OCI-LY1 (cell line): ENCODE results near the gene TSEN34.
"Not testable (repeated sequence)": the region's sequence is repeated elsewhere in the genome, so short reads cannot be mapped to it uniquely, and the experiment has no call there.

Source experiments
- EZH2 ChIP-seq: fragments of 200-600 bp; sonication (generic), shearing (Covaris generic); IDR thresholded peaks from 2 replicates; pipeline ENCODE4 v1.8.0; 2017; ENCODE audit warnings: borderline replicate concordance, mixed run types, mild to moderate bottlenecking, antibody characterized with exemption, low read length, moderate library complexity, mixed read lengths
- TF ChIP-seq, protein P1 (sequence below): fragments of 200-600 bp; sonication (generic), shearing (Covaris generic); IDR thresholded peaks from 2 replicates; pipeline ENCODE4 v1.5.1; 2017; ENCODE audit warnings: mild to moderate bottlenecking, antibody characterized with exemption, low read length, moderate library complexity, mixed read lengths

DNA sequence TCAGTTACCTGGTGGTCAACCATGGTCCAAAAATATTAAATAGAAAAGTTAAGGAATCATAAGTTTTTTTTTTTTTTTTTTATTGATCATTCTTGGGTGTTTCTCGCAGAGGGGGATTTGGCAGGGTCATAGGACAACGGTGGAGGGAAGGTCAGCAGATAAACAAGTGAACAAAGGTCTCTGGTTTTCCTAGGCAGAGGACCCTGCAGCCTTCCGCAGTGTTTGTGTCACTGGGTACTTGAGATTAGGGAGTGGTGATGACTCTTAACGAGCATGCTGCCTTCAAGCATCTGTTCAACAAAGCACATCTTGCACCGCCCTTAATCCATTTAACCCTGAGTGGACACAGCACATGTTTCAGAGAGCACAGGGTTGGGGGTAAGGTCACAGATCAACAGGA lies 23.1 kb downstream of the TSEN34 start:
- TF ChIP-seq, protein P1, sequence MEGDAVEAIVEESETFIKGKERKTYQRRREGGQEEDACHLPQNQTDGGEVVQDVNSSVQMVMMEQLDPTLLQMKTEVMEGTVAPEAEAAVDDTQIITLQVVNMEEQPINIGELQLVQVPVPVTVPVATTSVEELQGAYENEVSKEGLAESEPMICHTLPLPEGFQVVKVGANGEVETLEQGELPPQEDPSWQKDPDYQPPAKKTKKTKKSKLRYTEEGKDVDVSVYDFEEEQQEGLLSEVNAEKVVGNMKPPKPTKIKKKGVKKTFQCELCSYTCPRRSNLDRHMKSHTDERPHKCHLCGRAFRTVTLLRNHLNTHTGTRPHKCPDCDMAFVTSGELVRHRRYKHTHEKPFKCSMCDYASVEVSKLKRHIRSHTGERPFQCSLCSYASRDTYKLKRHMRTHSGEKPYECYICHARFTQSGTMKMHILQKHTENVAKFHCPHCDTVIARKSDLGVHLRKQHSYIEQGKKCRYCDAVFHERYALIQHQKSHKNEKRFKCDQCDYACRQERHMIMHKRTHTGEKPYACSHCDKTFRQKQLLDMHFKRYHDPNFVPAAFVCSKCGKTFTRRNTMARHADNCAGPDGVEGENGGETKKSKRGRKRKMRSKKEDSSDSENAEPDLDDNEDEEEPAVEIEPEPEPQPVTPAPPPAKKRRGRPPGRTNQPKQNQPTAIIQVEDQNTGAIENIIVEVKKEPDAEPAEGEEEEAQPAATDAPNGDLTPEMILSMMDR, result not testable (repeated sequence)
- not testable (repeated sequence) for TF ChIP-seq EZH2
